ENCODE data around the gene ANK2.

DNA sequence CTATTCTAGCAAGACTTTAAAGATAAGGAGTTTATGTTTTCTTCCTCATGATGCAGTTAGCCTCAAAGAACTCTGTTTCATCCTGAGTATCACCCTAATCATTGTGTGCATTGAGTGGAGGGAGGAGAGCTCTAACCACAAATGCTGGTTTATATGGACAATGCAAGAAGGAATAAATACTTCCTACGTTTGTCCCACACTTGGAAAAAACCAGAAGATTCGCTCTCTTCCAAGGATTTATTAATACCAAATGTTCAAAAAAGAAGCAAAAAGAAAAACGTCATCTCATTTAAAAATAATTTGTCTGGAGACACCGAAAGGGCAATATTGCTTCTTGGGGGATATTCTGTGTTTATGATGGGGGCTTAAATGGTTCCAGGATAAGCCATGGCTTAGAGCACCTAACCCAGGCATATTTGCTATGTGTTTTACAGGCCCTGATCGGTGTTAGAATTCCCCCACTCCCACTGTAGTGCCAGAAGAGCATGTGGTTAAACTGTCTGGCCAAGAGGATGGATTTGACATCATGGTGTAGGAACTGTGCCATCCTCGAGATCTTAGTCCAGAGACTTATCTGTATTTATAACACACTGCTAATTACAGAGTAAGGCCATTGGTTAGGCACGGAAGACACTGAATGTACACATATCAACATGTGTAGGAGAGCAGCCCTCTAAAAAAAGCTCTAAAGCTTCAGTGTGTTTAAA is 227.2 kb downstream of the ANK2 start:
- TF ChIP-seq, protein P1, sequence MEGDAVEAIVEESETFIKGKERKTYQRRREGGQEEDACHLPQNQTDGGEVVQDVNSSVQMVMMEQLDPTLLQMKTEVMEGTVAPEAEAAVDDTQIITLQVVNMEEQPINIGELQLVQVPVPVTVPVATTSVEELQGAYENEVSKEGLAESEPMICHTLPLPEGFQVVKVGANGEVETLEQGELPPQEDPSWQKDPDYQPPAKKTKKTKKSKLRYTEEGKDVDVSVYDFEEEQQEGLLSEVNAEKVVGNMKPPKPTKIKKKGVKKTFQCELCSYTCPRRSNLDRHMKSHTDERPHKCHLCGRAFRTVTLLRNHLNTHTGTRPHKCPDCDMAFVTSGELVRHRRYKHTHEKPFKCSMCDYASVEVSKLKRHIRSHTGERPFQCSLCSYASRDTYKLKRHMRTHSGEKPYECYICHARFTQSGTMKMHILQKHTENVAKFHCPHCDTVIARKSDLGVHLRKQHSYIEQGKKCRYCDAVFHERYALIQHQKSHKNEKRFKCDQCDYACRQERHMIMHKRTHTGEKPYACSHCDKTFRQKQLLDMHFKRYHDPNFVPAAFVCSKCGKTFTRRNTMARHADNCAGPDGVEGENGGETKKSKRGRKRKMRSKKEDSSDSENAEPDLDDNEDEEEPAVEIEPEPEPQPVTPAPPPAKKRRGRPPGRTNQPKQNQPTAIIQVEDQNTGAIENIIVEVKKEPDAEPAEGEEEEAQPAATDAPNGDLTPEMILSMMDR (IDR thresholded peaks at IDR 0.05), result no peak
- no peak for TF ChIP-seq POLR2A (IDR thresholded peaks at IDR 0.05)
